Esophagus (tissue), 2 donors: ENCODE data around the gene TEKTIP1. TPM values are rescaled to one million over a fixed set of nuclear protein-coding genes. Genes with fewer than 3 reads are reported as not detected.

Experiments used
- H3K27ac ChIP-seq, 2 donors: one replicate each; pipeline ENCODE4 v1.5.1; 2013; ENCODE audit warnings: low read depth in 2 of 2, mild to moderate bottlenecking in 2 of 2, inconsistent platforms in 1 of 2, low read length in 1 of 2, moderate library complexity in 1 of 2
- H3K27me3 ChIP-seq, 2 donors: one replicate each; pipeline ENCODE4 v1.6.1; 2013; ENCODE audit warnings: low read length in 2 of 2, control low read depth in 1 of 2, mild to moderate bottlenecking in 1 of 2; ENCODE audit not compliant: insufficient read depth in 2 of 2, control insufficient read depth in 1 of 2
- H3K36me3 ChIP-seq, 2 donors: one replicate each; pipeline ENCODE4 v1.6.1; 2013; ENCODE audit warnings: low read length in 1 of 2; ENCODE audit not compliant: control insufficient read depth in 2 of 2, insufficient read depth in 2 of 2
- H3K4me1 ChIP-seq, 2 donors: one replicate each; pipeline ENCODE4 v1.6.1; 2013; ENCODE audit warnings: low read length in 1 of 2; ENCODE audit not compliant: control insufficient read depth in 2 of 2, insufficient read depth in 2 of 2
- H3K4me3 ChIP-seq, 2 donors: one replicate each; pipeline ENCODE4 v1.5.1; 2013; ENCODE audit warnings: low read length in 2 of 2, mild to moderate bottlenecking in 2 of 2, low read depth in 1 of 2, moderate library complexity in 1 of 2
- H3K9me3 ChIP-seq, 2 donors: one replicate each; pipeline ENCODE4 v1.6.1; 2013; ENCODE audit warnings: mild to moderate bottlenecking in 2 of 2, low read depth in 1 of 2, low read length in 1 of 2, moderate library complexity in 1 of 2; ENCODE audit not compliant: control insufficient read depth in 2 of 2, insufficient read depth in 1 of 2
- WGBS, 2 donors: extraction: QIAGEN DNeasy Blood & Tissue Kit; methylation state at CpG; one replicate each; pipeline ENCODE4 v1.1.7; 2013; 5-methylcytosine and 5-hydroxymethylcytosine counted together
- polyA plus RNA-seq, 2 donors: library from polyadenylated mRNA; stranded (reverse); fragments of 200-250 nt; gene quantifications; one replicate each; pipeline ENCODE4 v1.2.3, GENCODE V29; 2013
- donor health status: healthy with polysubstance abuse.
- donor health status: Bipolar disorder and iron deficiency.

Gene TEKTIP1
- polyA plus RNA-seq, 2 donors, result 0.08 to 0.41 TPM

GRCh38 chr19:3535981-3536380 is 3.0 kb upstream of the TEKTIP1 start:
- Histone ChIP-seq H3K27me3 (no peaks in the 10 kb centered on the region), H3K9me3 (no peaks in the 10 kb centered on the region), H3K27ac (peak overlapping the region in 1 of 2 donors; percentile 1), H3K4me1 (peaks cover 0 to 2% of the 10 kb centered on the region in 2 donors), H3K4me3 (no peak overlapping the region), H3K36me3 (peaks cover 31 to 57% of the 10 kb centered on the region in 2 donors)
- 75 to 84% methylated on average over 10 of the region's 10 CpGs for WGBS, 2 donors

- H3K36me3 ChIP-seq, result peaks cover 26 to 51% of the 10 kb centered on the region in 2 donors
- H3K4me1 ChIP-seq, result peaks cover 0 to 2% of the 10 kb centered on the region in 2 donors
- no peaks in the 10 kb centered on the region for H3K27me3 ChIP-seq
- WGBS, 2 donors, result 57 to 65% methylated on average over 27 of the region's 27 CpGs
- peak overlapping the region in 1 of 2 donors; percentile 45 for H3K27ac ChIP-seq
- H3K9me3 ChIP-seq, result no peaks in the 10 kb centered on the region
- H3K4me3 ChIP-seq, result no peak overlapping the region
Observed at GRCh38 chr19:3536429-3537100, 2.4 kb upstream of the TEKTIP1 start.

- Histone ChIP-seq H3K9me3 (no peaks in the 10 kb centered on the region), H3K4me3 (no peak overlapping the region), H3K36me3 (peaks cover 21 to 46% of the 10 kb centered on the region in 2 donors), H3K27ac (peak overlapping the region in 1 of 2 donors; percentile 45), H3K27me3 (no peaks in the 10 kb centered on the region), H3K4me1 (peaks cover 0 to 2% of the 10 kb centered on the region in 2 donors)
- 74 to 76% methylated on average over 13 of the region's 13 CpGs for WGBS, 2 donors
Observed at GRCh38 chr19:3537101-3537437, 1.9 kb upstream of the TEKTIP1 start.

GRCh38 chr19:3537438-3538240 is 1.3 kb upstream of the TEKTIP1 start:
- H3K27ac ChIP-seq, result peak overlapping the region in 1 of 2 donors; percentile 13
- H3K36me3 ChIP-seq, result peaks cover 18 to 40% of the 10 kb centered on the region in 2 donors
- no peak overlapping the region for H3K4me3 ChIP-seq
- no peaks in the 10 kb centered on the region for H3K27me3 ChIP-seq
- H3K9me3 ChIP-seq, result no peaks in the 10 kb centered on the region
- 80 to 81% methylated on average over 22 of the region's 22 CpGs for WGBS, 2 donors
- peaks cover 0 to 2% of the 10 kb centered on the region in 2 donors for H3K4me1 ChIP-seq

GRCh38 chr19:3538258-3538929 is 580 bp upstream of the TEKTIP1 start:
- Histone ChIP-seq H3K9me3 (no peaks in the 10 kb centered on the region), H3K27ac (no peak overlapping the region), H3K27me3 (no peaks in the 10 kb centered on the region), H3K4me3 (no peak overlapping the region), H3K4me1 (peaks cover 0 to 3% of the 10 kb centered on the region in 2 donors), H3K36me3 (peaks cover 12 to 32% of the 10 kb centered on the region in 2 donors)
- WGBS, 2 donors, result 80 to 81% methylated on average over 24 to 25 of the region's 25 CpGs

- Histone ChIP-seq H3K27me3 (no peaks in the 10 kb centered on the region), H3K4me1 (peaks cover 0 to 5% of the 10 kb centered on the region in 2 donors), H3K4me3 (no peak overlapping the region), H3K9me3 (no peaks in the 10 kb centered on the region), H3K36me3 (peaks cover 6 to 26% of the 10 kb centered on the region in 2 donors), H3K27ac (no peak overlapping the region)
- WGBS, 2 donors, result 86 to 94% methylated on average over 1 of the region's 1 CpG
Observed at GRCh38 chr19:3539756-3540118, 763 bp downstream of the TEKTIP1 start.

- H3K27ac ChIP-seq, result no peak overlapping the region
- 76 to 77% methylated on average over 39 to 47 of the region's 47 CpGs for WGBS, 2 donors
- H3K36me3 ChIP-seq, result peaks cover 0 to 26% of the 10 kb centered on the region in 2 donors
- H3K27me3 ChIP-seq, result no peaks in the 10 kb centered on the region
- H3K4me1 ChIP-seq, result peaks cover 0 to 4% of the 10 kb centered on the region in 2 donors
- no peak overlapping the region for H3K4me3 ChIP-seq
- H3K9me3 ChIP-seq, result peaks cover 0 to 2% of the 10 kb centered on the region in 2 donors
Observed at GRCh38 chr19:3543150-3544057, 4.4 kb downstream of the TEKTIP1 start.

- no peak overlapping the region for H3K27ac ChIP-seq
- H3K9me3 ChIP-seq, result peaks cover 0 to 2% of the 10 kb centered on the region in 2 donors
- peaks cover 0 to 23% of the 10 kb centered on the region in 2 donors for H3K36me3 ChIP-seq
- peaks cover 0 to 4% of the 10 kb centered on the region in 2 donors for H3K4me1 ChIP-seq
- H3K27me3 ChIP-seq, result no peaks in the 10 kb centered on the region
- 79 to 86% methylated on average over 6 to 9 of the region's 9 CpGs for WGBS, 2 donors
- H3K4me3 ChIP-seq, result no peak overlapping the region
Observed at GRCh38 chr19:3544058-3544376, 5.0 kb downstream of the TEKTIP1 start.
